Stimulated activated memory B cell treated with anti-CD40 and anti-IgM and Interleukin-4, amounts not matched to agents 10 μg/mL and 1 μg/mL and 100 μg/mL, for 72 hours (primary cell): Measurements from ENCODE around the gene LRRC59.
"Not testable (repeated sequence)": the region's sequence is repeated elsewhere in the genome, so short reads cannot be mapped to it uniquely, and the experiment has no call there.

Experiments
- ATAC-seq: fragments of 150-1000 bp; cut with Tn5 transposase; 2 replicates; pipeline ENCODE4 v1.10.0; 2021
- H3K27ac Mint-ChIP-seq: one replicate; pipeline ENCODE4 v1.8.0; 2022; ENCODE audit warnings: mild to moderate bottlenecking, mixed read lengths
- H3K27me3 Mint-ChIP-seq: one replicate; pipeline ENCODE4 v1.8.0; 2022; ENCODE audit warnings: mixed read lengths
- H3K36me3 Mint-ChIP-seq: one replicate; pipeline ENCODE4 v1.8.0; 2022; ENCODE audit warnings: mixed read lengths
- H3K4me1 Mint-ChIP-seq: one replicate; pipeline ENCODE4 v1.8.0; 2022; ENCODE audit warnings: mixed read lengths
- H3K4me3 Mint-ChIP-seq: one replicate; pipeline ENCODE4 v1.8.0; 2022; ENCODE audit warnings: mild to moderate bottlenecking, moderate library complexity, mixed read lengths
- H3K9me3 Mint-ChIP-seq: one replicate; pipeline ENCODE4 v1.8.0; 2022; ENCODE audit warnings: mixed read lengths

The LRRC59 gene

GRCh38 chr17:50333291-50334057 is 63.8 kb downstream of the LRRC59 start:
- H3K36me3 Mint-ChIP-seq, H3K27ac Mint-ChIP-seq, H3K9me3 Mint-ChIP-seq, H3K4me1 Mint-ChIP-seq, H3K4me3 Mint-ChIP-seq, ATAC-seq: not testable (repeated sequence)
- H3K27me3 Mint-ChIP-seq: peaks cover 39% of the 10 kb centered on the region

GRCh38 chr17:50332196-50332595 is 65.1 kb downstream of the LRRC59 start:
- Mint-ChIP-seq H3K36me3 (no peaks in the 10 kb centered on the region), H3K4me1 (no peaks in the 10 kb centered on the region), H3K27me3 (peaks cover 39% of the 10 kb centered on the region), H3K27ac (no peak overlapping the region), H3K9me3 (no peaks in the 10 kb centered on the region), H3K4me3 (no peak overlapping the region)
- ATAC-seq: no peak
